Activated naive CD4-positive, alpha-beta T cell treated with anti-CD3 and anti-CD28 coated beads, Interleukin-2, amount 50 U/mL, for 16 hours (primary cell): ENCODE data around the gene NADK.
"Not testable (repeated sequence)": the region's sequence is repeated elsewhere in the genome, so short reads cannot be mapped to it uniquely, and the experiment has no call there.

Experiments
- DNase-seq: peaks from one replicate; pipeline ENCODE4 v3.0.0-alpha.2; 2020

NADK gene

GRCh38 chr1:1763657-1764621 is 14.3 kb downstream of the NADK start:
- DNase-seq, result no peak

DNA sequence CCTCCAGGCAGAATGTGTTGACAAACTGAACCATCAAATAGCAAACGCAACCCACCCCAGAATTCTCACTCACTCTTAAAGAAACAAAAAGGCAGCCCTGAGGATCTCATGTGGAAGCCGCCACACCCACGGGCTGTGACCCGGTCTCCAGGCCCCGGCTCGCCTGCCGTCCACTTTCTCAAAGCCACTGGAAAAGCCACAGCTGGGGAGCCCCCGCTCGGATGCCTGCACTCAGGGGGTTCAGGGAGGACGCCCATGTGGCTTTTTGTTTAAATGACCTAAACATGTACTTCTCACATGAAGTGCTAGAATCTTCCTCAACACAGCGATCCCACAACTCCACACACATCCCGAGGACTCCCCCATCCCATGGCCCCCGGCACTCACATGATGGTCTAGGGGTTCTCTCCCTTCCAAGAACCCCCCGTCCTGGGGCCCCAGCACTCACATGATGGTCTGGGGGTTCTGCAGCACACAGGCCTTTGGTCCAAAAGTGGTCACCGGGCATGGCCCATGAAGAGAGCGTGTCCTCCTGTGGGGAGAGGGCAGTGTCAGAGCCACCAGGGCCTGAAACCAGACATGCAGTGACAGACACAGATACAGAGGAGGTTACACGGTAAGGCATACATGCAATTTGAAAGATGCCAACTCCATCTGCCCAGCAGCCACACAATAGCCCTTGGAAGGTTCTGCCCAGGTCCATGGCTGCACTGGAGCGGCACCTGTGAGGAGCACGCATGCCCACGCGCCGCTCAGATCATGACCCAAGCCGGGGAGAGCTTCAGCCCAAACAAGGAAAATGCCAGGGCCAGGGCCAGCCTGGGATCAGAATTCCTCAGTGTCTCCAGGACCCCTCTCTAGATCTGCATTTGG is 16.5 kb downstream of the NADK start:
- DNase-seq, result no peak

DNA sequence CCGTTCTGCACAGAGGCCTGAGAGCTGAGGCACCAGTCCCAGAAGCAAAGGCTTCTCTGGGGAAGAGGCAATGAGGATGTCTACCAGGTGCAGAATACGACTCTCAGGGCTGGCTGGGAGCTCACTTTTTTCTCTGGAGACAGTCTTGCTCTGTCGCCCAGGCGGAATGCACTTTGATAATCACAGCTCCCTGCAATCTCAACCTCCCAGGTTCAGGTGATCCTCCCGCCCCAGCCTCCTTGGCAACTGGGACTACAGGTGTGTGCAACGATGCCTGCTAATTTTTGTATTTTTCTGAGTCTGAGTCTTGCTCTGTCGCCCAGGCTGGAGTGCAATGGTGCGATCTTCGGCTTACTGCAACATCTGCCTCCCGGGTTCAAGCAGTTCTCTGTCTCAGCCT is 17.6 kb downstream of the NADK start:
- DNase-seq, result no peak

- no peak for DNase-seq
These were observed 18.0 kb downstream of the NADK start for GRCh38 chr1:1760345-1760650.

DNA sequence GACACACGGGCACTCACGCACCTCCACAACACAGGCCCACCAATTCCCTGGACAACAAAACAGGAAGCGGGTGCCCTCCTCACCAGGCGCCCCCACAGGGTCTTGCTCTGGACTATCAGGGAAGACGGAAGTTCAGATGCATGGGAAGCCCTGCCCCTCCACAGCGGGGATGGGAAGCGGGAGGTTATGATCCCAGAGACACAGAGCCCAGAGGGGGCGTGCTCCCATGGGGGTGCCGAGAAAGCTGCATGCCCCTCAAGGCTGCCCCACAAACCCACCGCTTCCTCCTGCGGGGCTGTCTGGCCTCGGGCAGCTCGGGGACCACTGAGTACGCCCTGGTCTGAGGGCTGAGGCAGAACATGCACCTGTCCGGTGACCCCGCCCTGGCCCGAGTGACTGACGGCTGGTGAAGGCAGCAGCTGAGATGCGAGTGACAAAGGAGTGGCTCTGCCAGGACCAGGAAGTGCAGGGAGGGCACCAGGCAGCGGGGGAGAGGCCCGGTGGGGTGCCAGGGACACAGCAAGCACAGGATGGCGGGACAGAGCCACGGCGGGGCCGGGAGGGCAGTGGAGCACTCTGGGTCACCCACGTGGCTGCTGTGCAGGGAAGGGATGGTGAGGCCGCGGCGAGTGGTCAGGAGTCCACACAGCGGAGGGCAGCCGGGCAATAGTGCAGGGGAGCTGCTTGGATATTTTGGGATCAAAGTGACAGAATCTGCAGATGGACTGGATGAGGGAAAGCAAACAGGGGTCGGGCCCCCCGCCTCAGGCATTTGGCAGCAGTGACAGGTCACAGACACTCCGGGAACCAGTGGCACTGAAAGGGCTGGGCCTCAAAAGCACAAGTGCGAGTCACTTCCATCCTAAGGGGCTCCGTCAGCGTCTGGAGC is 18.6 kb downstream of the NADK start:
- DNase-seq, result no peak

DNA sequence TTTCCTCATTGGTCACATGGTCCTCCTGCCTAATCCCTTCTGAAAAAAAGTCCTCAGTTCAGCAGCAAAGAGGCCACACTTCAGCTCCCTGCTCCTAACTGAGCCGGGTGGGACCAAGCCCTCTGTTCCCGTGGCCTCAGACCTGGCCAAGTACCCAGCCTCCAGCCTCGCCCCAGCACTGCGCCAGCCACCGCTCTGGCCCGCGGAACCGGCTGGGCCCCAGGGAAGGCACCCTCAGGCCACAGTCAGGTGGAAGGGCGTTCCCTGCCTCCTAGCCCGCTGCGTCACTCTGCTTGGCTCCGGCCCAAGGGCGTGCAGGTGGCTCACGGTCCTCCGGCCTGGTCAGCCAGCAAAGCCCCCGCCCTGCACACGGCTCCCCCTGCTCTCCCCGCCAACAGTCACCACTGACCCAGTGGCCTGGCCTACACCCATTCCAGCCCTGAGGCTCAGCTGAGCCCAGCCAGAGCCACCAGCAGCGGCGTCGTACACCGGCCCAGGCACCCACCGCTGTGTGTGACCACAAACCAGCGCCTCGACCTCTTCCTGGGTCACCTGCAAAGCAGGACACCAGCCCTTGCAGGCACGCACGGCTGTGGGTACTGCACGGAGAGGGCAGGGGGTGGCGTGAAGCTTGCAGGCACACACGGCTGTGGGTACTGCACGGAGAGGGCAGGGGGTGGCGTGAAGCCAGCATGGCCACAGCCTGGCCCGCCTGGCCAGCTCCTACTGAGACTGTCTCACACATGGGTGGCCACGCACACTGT is 19.4 kb downstream of the NADK start:
- DNase-seq, result no peak

DNA sequence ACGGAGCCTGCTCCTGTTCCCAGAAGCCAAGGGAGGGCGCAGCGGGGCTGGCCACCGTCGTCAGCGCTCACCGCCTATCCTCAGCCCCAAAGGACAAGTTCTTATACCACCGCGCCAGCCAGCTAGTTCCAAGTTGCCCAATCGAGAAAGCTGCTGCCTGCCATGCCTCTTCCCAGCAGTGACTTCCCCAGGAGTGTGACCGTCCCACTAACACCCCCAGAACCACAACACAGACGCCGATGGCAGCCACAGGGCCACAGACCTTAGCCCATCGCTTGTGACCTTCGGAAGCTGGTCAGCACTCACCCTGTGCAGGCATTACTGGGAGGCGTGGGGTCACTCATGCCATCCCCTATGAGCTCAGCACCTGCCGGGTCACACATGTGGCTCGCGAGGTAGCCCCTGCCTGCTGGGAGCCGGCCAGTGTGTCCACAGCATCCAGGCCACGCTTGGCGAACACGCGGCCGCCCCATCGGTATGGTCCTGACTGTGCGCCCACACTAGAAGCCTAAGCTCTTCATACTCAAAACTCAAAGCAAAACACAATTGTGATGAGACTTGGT is 20.1 kb downstream of the NADK start:
- no peak for DNase-seq

- DNase-seq, result no peak
These were observed 20.7 kb downstream of the NADK start for GRCh38 chr1:1757422-1758058.

GRCh38 chr1:1756661-1757421 is 21.4 kb downstream of the NADK start:
- no peak for DNase-seq

DNA sequence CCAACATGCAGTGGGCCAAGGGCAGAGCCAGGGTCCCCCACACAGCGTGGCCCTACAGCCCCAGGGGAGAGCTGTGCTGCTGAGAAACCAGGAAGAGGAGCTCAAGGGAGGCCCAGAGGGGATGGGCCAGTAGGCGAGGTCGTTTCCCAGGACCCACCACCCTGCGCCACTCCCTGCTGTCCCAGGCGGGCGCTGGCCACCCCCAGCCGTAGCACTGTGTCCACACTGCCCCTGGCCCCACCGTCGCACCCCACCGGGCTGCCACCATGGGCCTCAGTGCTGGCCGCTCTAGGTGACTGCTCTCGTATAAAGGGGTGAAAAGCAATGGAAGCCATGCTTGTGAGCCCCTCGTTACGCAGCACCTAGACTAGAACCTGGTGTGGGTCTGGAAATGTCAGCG is 22.4 kb downstream of the NADK start:
- no peak for DNase-seq

GRCh38 chr1:1755426-1755825 is 22.8 kb downstream of the NADK start:
- DNase-seq, result no peak

DNA sequence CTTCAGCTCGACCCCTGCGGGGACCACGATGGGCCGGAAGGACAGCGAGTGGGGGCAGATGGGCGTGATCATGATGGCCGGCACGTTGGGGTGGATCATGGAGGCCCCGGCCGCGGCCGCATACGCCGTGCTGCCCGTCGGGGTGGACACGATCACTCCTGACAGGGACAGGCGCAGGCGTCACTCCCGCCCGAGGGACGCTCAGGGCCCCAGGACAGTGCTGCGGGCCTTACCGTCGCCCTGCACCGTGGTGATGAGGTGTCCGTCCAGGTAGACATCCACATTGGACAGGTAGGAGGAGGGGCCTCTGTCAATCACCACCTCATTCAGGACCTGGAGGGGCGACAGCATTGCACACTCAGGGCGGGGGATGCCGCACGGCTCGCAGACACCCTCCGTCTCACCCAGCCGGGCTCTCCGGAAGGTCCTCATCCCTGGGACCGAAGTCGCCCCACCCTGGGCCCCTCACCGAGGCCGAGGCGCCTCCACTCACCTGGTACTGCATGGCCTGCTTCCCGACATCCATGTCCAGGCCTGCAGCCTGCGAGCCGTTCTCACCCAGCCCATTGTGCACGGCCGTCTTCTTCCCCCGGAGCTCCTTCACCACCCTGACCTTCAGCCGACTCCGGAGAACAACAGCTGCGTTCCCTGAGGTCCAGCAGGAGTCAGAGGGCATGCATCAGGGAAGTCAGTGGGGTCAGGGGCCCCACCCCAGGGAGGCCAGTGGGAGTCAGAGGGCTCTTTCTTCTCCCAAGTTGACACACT is 24.0 kb downstream of the NADK start:
- no peak for DNase-seq

GRCh38 chr1:1753607-1754005 is 24.7 kb downstream of the NADK start:
- no peak for DNase-seq

- no peak for DNase-seq
These were observed 25.3 kb downstream of the NADK start for GRCh38 chr1:1752636-1753606.

GRCh38 chr1:1752190-1752589 is 26.1 kb downstream of the NADK start:
- DNase-seq, result no peak

GRCh38 chr1:1749941-1750340 is 28.3 kb downstream of the NADK start:
- not testable (repeated sequence) for DNase-seq

GRCh38 chr1:1748686-1749321 is 29.5 kb downstream of the NADK start:
- no peak for DNase-seq

DNA sequence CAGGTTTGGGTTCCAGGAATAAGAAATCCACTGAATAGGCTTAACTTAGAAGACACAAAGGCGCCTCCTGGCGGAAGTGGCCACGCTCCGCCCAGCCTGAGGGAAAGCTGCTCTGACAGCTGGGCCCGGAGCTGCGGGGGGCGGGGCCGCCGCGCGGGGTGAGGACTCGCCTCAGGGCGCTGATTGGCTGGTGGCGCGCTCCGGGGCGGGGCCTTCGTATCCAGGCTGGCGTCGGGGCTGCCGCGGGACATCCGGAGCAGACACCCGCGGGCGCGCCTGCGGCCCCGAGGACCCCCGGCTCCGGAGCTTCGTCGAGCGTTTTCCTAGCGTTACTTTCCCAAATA is 31.7 kb downstream of the NADK start:
- DNase-seq, result not testable (repeated sequence)
